Keratinocyte (primary cell): ENCODE results near the gene SGSM1. TPM values are rescaled to one million over a fixed set of nuclear protein-coding genes. Genes with fewer than 3 reads are reported as not detected.

Source experiments
- DNase-seq: peaks from one replicate; pipeline ENCODE4 v3.0.0-alpha.2; 2011; ENCODE audit warnings: low read depth, missing footprints, low spot score
- FAIRE-seq: peaks from 2 replicates; lab custom pipeline; 2011; peaks lifted over from hg19 to GRCh38; lab: Jason Lieb, UNC
- H2AFZ ChIP-seq: 2 replicates; pipeline ENCODE4 v1.6.0; 2012; ENCODE audit warnings: low read length, control low read depth, inconsistent platforms; ENCODE audit not compliant: control insufficient read depth
- H3K27ac ChIP-seq: 2 replicates; pipeline ENCODE4 v1.5.1; 2011; ENCODE audit warnings: low read length; ENCODE audit not compliant: control insufficient read depth, insufficient read depth
- H3K27me3 ChIP-seq: 3 replicates; pipeline ENCODE4 v1.6.0; 2011; ENCODE audit warnings: low read length; ENCODE audit not compliant: control insufficient read depth, insufficient read depth; ENCODE audit errors: extremely low read depth
- H3K36me3 ChIP-seq, 2 experiments: 2 replicates in 1 of 2; 3 replicates in 1 of 2; pipeline ENCODE4 v1.5.1; 2011; ENCODE audit warnings: low read length in 2 of 2, mild to moderate bottlenecking in 1 of 2; ENCODE audit not compliant: control insufficient read depth in 2 of 2, insufficient read depth in 2 of 2; ENCODE audit errors: extremely low read depth in 1 of 2
- H3K4me1 ChIP-seq: 3 replicates; pipeline ENCODE4 v1.5.1; 2011; ENCODE audit warnings: low read length; ENCODE audit not compliant: control insufficient read depth, insufficient read depth; ENCODE audit errors: extremely low read depth
- H3K4me2 ChIP-seq: 3 replicates; pipeline ENCODE4 v1.6.0; 2011; ENCODE audit warnings: low read depth, low read length; ENCODE audit not compliant: control insufficient read depth, insufficient read depth; ENCODE audit errors: extremely low read depth
- H3K4me3 ChIP-seq, 3 experiments: fragments of 200-600 bp in 1 of 3; sonication (generic) in 1 of 3; 2 replicates in 2 of 3; 3 replicates in 1 of 3; pipeline ENCODE4 v1.5.1; 2011 to 2016; ENCODE audit warnings: low read length in 3 of 3, mild to moderate bottlenecking in 3 of 3, control low read depth in 2 of 3, inconsistent platforms in 1 of 3, low read depth in 1 of 3, mixed read lengths in 1 of 3, mixed run types in 1 of 3, moderate library complexity in 1 of 3; ENCODE audit not compliant: control insufficient read depth in 2 of 3, insufficient read depth in 2 of 3; ENCODE audit errors: extremely low read depth in 1 of 3
- H3K79me2 ChIP-seq: 2 replicates; pipeline ENCODE4 v1.6.0; 2012; ENCODE audit warnings: low read length; ENCODE audit not compliant: control insufficient read depth, insufficient read depth
- H3K9ac ChIP-seq: 3 replicates; pipeline ENCODE4 v1.6.0; 2011; ENCODE audit warnings: low read length; ENCODE audit not compliant: control insufficient read depth, insufficient read depth; ENCODE audit errors: extremely low read depth
- H3K9me1 ChIP-seq: 3 replicates; pipeline ENCODE4 v1.6.0; 2011; ENCODE audit warnings: low read length; ENCODE audit not compliant: control insufficient read depth, insufficient read depth; ENCODE audit errors: extremely low read depth
- H3K9me3 ChIP-seq: 2 replicates; pipeline ENCODE4 v1.5.1; 2012; ENCODE audit warnings: low read depth, low read length; ENCODE audit not compliant: control insufficient read depth
- H4K20me1 ChIP-seq: 3 replicates; pipeline ENCODE4 v1.6.0; 2011; ENCODE audit warnings: low read length; ENCODE audit not compliant: control insufficient read depth, insufficient read depth; ENCODE audit errors: extremely low read depth
- CTCF ChIP-seq, 3 experiments: IDR thresholded peaks in 1 of 3; conservative IDR thresholded peaks in 1 of 3; optimal IDR thresholded peaks in 1 of 3; 2 replicates in 2 of 3; 3 replicates in 1 of 3; pipeline versions ENCODE3 to v1.5.1; 2011; ENCODE audit warnings: low read length in 3 of 3, mild to moderate bottlenecking in 3 of 3, moderate library complexity in 2 of 3, control low read depth in 1 of 3, inconsistent platforms in 1 of 3; ENCODE audit not compliant: insufficient read depth in 2 of 3; ENCODE audit errors: extremely low read depth in 1 of 3
- EZH2 ChIP-seq: IDR thresholded peaks from one replicate; pipeline ENCODE4 v1.6.1; 2012; ENCODE audit warnings: inconsistent platforms, mild to moderate bottlenecking, low read length, moderate library complexity
- dilution Hi-C: fragments of 300-500 bp; cut with MboI; formaldehyde crosslinking; loops from one replicate; pipeline ENCODE4 v1.7.0; 2020; ENCODE audit warnings: low sequenced_read_pairs; ENCODE audit not compliant: extremely low pct_ligation_motif_present
- polyA plus RNA-seq, 5 experiments: library from polyadenylated mRNA; depleted of rRNA in 3 of 5; stranded (reverse) in 3 of 5; stranded (forward) in 1 of 5; unstranded in 1 of 5; fragments of >200 nt; gene quantifications; 1 replicate in 1 of 5; 2 replicates in 3 of 5; 3 replicates in 1 of 5; pipeline versions ENCODE4 v1.2.1 to v1.2.3, GENCODE V29; 2011 to 2012; ENCODE audit warnings: missing spikeins in 2 of 5, low read depth in 1 of 5, low replicate concordance in 1 of 5

SGSM1 gene
- polyA plus RNA-seq, 1 donor (not counting 4 experiments of a cell fraction or from before 2014, with no cell fraction given) = not detected

- H3K9me1 ChIP-seq = peaks cover 2% of the 10 kb centered on the region
- H3K4me2 ChIP-seq = no peak overlapping the region
- H3K27ac ChIP-seq = no peak overlapping the region
- TF ChIP-seq CTCF (optimal IDR thresholded peaks at IDR 0.05 in 1 of 3, IDR thresholded peaks at IDR 0.05 in 1 of 3, conservative IDR thresholded peaks at IDR 0.05 in 1 of 3; ENCODE audit: extremely low read depth in 1 of 3, insufficient read depth in 2 of 3, low read length in 3 of 3) (no peak), EZH2 (no peak)
- no peak overlapping the region for H3K4me3 ChIP-seq
- H3K4me1 ChIP-seq = peaks cover 21% of the 10 kb centered on the region
- no peak overlapping the region for H3K9ac ChIP-seq
- H4K20me1 ChIP-seq = no peaks in the 10 kb centered on the region
- peaks cover 59% of the 10 kb centered on the region for H3K79me2 ChIP-seq
- H3K27me3 ChIP-seq = no peaks in the 10 kb centered on the region
- FAIRE-seq (no peak), DNase-seq (no peak)
- H2AFZ ChIP-seq = no peak overlapping the region
- H3K36me3 ChIP-seq = peaks cover 6 to 7% of the 10 kb centered on the region in 2 experiments
- dilution Hi-C loops = no loop called here
- H3K9me3 ChIP-seq = no peaks in the 10 kb centered on the region
Measured at GRCh38 chr22:24961217-24961844, 155.3 kb downstream of the SGSM1 start.

- Histone ChIP-seq H2AFZ (no peak overlapping the region), H3K27me3 (no peaks in the 10 kb centered on the region), H3K79me2 (peaks cover 54% of the 10 kb centered on the region), H3K9me1 (peaks cover 3% of the 10 kb centered on the region), H3K9ac (no peak overlapping the region), H3K4me1 (peaks cover 25% of the 10 kb centered on the region), H4K20me1 (no peaks in the 10 kb centered on the region), H3K36me3 (peaks cover 6 to 7% of the 10 kb centered on the region in 2 experiments), H3K27ac (no peak overlapping the region), H3K4me2 (no peak overlapping the region), H3K9me3 (no peaks in the 10 kb centered on the region), H3K4me3 (no peak overlapping the region)
- TF ChIP-seq EZH2 (no peak), CTCF (optimal IDR thresholded peaks at IDR 0.05 in 1 of 3, IDR thresholded peaks at IDR 0.05 in 1 of 3, conservative IDR thresholded peaks at IDR 0.05 in 1 of 3; ENCODE audit: extremely low read depth in 1 of 3, insufficient read depth in 2 of 3, low read length in 3 of 3) (no peak)
- FAIRE-seq (no peak), DNase-seq (no peak)
- dilution Hi-C loops = no loop called here
Measured at GRCh38 chr22:24962094-24962493, 156.1 kb downstream of the SGSM1 start.
